Measurements from ENCODE around the gene EVA1A. TPM values are rescaled to one million over a fixed set of nuclear protein-coding genes. Genes with fewer than 3 reads are reported as not detected.

EVA1A gene
- total RNA-seq, 1 donor from 2014 or later, result 19.9 TPM

GRCh38 chr2:75551434-75551833 is 9.3 kb downstream of the EVA1A start:
- H3K4me1 Mint-ChIP-seq (ENCODE audit: unreplicated experiment), result peaks cover 58% of the 10 kb centered on the region
- H3K27ac Mint-ChIP-seq (ENCODE audit: unreplicated experiment), result peak overlapping the region; percentile 22
- no peak for TF ChIP-seq CTCF (IDR thresholded peaks at IDR 0.05; ENCODE audit: unreplicated experiment)
- H3K27me3 Mint-ChIP-seq (ENCODE audit: unreplicated experiment), result peaks cover 5% of the 10 kb centered on the region
- H3K4me3 Mint-ChIP-seq (ENCODE audit: unreplicated experiment), result peak overlapping the region; percentile 4
- H3K9me3 Mint-ChIP-seq (ENCODE audit: unreplicated experiment), result no peaks in the 10 kb centered on the region
- DNase-seq (ENCODE audit: low spot score), result no peak
- H3K36me3 Mint-ChIP-seq (ENCODE audit: low read depth, unreplicated experiment), result peaks cover 20% of the 10 kb centered on the region

GRCh38 chr2:75549401-75550253 is 11.1 kb downstream of the EVA1A start:
- Mint-ChIP-seq H3K27me3 (ENCODE audit: unreplicated experiment) (peaks cover 4% of the 10 kb centered on the region), H3K36me3 (ENCODE audit: low read depth, unreplicated experiment) (peaks cover 20% of the 10 kb centered on the region), H3K27ac (ENCODE audit: unreplicated experiment) (no peak overlapping the region), H3K9me3 (ENCODE audit: unreplicated experiment) (no peaks in the 10 kb centered on the region), H3K4me3 (ENCODE audit: unreplicated experiment) (no peak overlapping the region), H3K4me1 (ENCODE audit: unreplicated experiment) (peaks cover 56% of the 10 kb centered on the region)
- no peak for TF ChIP-seq CTCF (IDR thresholded peaks at IDR 0.05; ENCODE audit: unreplicated experiment)
- no peak for DNase-seq (ENCODE audit: low spot score)

DNA sequence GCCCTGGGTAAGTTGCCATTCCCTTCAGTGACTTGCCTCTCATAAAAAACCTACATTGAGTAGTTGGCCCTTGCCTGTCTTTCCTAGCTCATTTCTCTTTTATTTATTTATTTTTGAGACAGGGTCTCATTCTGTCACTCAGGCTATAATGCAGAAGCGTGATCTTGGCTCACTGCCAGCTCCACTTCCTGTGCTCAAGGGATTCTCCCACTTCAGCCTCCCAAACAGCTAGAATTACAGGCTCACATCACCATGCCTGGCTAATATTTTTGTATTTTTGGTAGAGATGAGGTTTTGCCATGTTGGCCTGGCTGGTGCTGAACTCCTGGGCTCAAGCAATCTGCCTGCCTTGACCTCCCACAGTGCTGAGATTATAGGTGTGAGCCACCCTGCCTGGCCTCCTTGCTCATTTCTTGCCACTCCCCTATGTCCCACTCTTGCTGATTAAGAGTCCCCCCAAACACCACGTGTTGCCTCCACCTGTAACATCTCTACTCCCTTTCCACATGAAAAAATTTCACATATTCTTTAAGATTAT is 12.6 kb downstream of the EVA1A start:
- no peak for DNase-seq (ENCODE audit: low spot score)
- Mint-ChIP-seq H3K4me1 (ENCODE audit: unreplicated experiment) (peaks cover 49% of the 10 kb centered on the region), H3K36me3 (ENCODE audit: low read depth, unreplicated experiment) (peaks cover 22% of the 10 kb centered on the region), H3K27ac (ENCODE audit: unreplicated experiment) (peak overlapping the region; percentile 58), H3K4me3 (ENCODE audit: unreplicated experiment) (no peak overlapping the region), H3K27me3 (ENCODE audit: unreplicated experiment) (peaks cover 4% of the 10 kb centered on the region), H3K9me3 (ENCODE audit: unreplicated experiment) (no peaks in the 10 kb centered on the region)
- TF ChIP-seq CTCF (IDR thresholded peaks at IDR 0.05; ENCODE audit: unreplicated experiment), result no peak

DNA sequence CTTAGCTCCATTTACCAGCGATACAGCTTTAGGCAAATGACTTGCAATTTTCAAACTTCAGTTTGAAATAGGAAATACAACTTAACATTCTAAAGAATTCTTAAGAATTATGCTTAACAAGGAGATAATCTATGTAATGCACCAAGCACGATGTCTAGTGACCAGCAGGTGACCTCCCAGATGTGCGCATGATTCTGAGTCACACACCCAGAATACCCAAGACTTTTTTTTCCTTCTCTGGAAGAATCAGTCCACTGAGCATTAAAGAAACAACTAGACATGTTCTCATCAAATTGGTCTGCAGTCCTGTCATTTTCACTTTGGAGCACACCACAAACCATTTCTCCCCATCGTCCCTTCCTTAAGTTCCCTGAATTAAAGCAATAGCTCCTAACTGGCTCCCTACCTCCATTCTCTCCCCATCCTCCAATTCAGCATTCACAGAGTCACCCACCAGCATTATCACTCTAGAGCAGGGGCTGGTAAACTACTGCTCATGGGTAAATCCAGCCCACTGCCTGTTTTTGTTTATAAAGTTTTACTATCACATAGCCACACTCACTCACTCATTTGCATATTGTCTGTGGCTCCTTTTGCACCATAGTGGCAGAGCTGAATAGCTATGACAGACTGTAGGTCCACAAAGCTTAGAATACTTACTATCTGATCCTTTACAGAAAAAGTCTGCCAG is 13.2 kb downstream of the EVA1A start:
- H3K4me1 Mint-ChIP-seq (ENCODE audit: unreplicated experiment), result peaks cover 43% of the 10 kb centered on the region
- TF ChIP-seq CTCF (IDR thresholded peaks at IDR 0.05; ENCODE audit: unreplicated experiment), result no peak
- no peak overlapping the region for H3K27ac Mint-ChIP-seq (ENCODE audit: unreplicated experiment)
- no peak for DNase-seq (ENCODE audit: low spot score)
- peaks cover 25% of the 10 kb centered on the region for H3K36me3 Mint-ChIP-seq (ENCODE audit: low read depth, unreplicated experiment)
- no peak overlapping the region for H3K4me3 Mint-ChIP-seq (ENCODE audit: unreplicated experiment)
- H3K9me3 Mint-ChIP-seq (ENCODE audit: unreplicated experiment), result peaks cover 1% of the 10 kb centered on the region
- H3K27me3 Mint-ChIP-seq (ENCODE audit: unreplicated experiment), result peaks cover 4% of the 10 kb centered on the region
